H1 (cell line): ENCODE results near the gene NRXN3. TPM values are rescaled to one million over a fixed set of nuclear protein-coding genes. Genes with fewer than 3 reads are reported as not detected.

Experiments
- CTCF ChIA-PET: fragments of 300-600 bp; sonication (Branson Sonifier 250); formaldehyde crosslinking; loops from one replicate; lab custom pipeline; 2021; ENCODE audit not compliant: partially characterized antibody; lab: Charles Lee
- POLR2A ChIA-PET: fragments of 300-600 bp; sonication (Branson Sonifier 250); formaldehyde crosslinking; loops from one replicate; lab custom pipeline; 2021; ENCODE audit warnings: inconsistent platforms; ENCODE audit not compliant: partially characterized antibody; lab: Charles Lee
- DNase-seq, 2 experiments: peaks; one replicate each; pipeline versions ENCODE4 v3.0.0 to v3.0.0-alpha.2; 2010 to 2022; ENCODE audit warnings: low spot score in 2 of 2, low read depth in 1 of 2, mixed read lengths in 1 of 2
- FAIRE-seq: peaks from 2 replicates; lab custom pipeline; 2011; peaks lifted over from hg19 to GRCh38; lab: Jason Lieb, UNC
- H2AFZ ChIP-seq: 2 replicates; pipeline ENCODE4 v1.8.1; 2012; ENCODE audit warnings: low read length, inconsistent platforms
- H2AK5ac ChIP-seq: 2 replicates; pipeline ENCODE4 v1.6.1; 2013; ENCODE audit warnings: low read depth, low read length
- H2BK120ac ChIP-seq: replicated peaks from 2 replicates; pipeline ENCODE3; 2013; ENCODE audit warnings: low read depth, low read length, inconsistent platforms
- H2BK12ac ChIP-seq: 2 replicates; pipeline ENCODE4 v1.6.1; 2013; ENCODE audit warnings: low read depth, low read length
- H2BK15ac ChIP-seq: 2 replicates; pipeline ENCODE4 v1.6.1; 2013; ENCODE audit warnings: low read length
- H2BK20ac ChIP-seq: 2 replicates; pipeline ENCODE4 v1.6.1; 2013; ENCODE audit warnings: low read length
- H2BK5ac ChIP-seq: 2 replicates; pipeline ENCODE4 v1.6.1; 2013; ENCODE audit warnings: low read depth, low read length
- H3K14ac ChIP-seq: 2 replicates; pipeline ENCODE4 v1.6.1; 2013; ENCODE audit warnings: inconsistent platforms; ENCODE audit not compliant: insufficient read length
- H3K18ac ChIP-seq: 2 replicates; pipeline ENCODE4 v1.6.1; 2013; ENCODE audit warnings: low read length; ENCODE audit errors: extremely low read depth
- H3K23ac ChIP-seq: 2 replicates; pipeline ENCODE4 v1.6.1; 2013; ENCODE audit warnings: inconsistent platforms; ENCODE audit not compliant: insufficient read length
- H3K23me2 ChIP-seq: 2 replicates; pipeline ENCODE4 v1.6.1; 2013; ENCODE audit warnings: low read depth, low read length
- H3K27ac ChIP-seq: 2 replicates; pipeline ENCODE4 v1.6.1; 2011; ENCODE audit warnings: low read depth, low read length, inconsistent platforms
- H3K27me3 ChIP-seq, 4 experiments: replicated peaks in 1 of 4; 1 replicate in 1 of 4; 2 replicates in 3 of 4; pipeline versions ENCODE4 v1.6.1 to v1.8.1; 2011 to 2013; ENCODE audit warnings: low read length in 3 of 4, mild to moderate bottlenecking in 3 of 4, inconsistent platforms in 2 of 4, mixed read lengths in 2 of 4, moderate library complexity in 1 of 4; ENCODE audit not compliant: control insufficient read depth in 3 of 4, insufficient read depth in 3 of 4; ENCODE audit errors: extremely low read depth in 1 of 4
- H3K36me3 ChIP-seq, 4 experiments: 2 replicates each; pipeline versions ENCODE4 v1.6.1 to v1.8.1; 2011 to 2013; ENCODE audit warnings: mild to moderate bottlenecking in 4 of 4, low read length in 3 of 4, moderate library complexity in 2 of 4, control low read depth in 1 of 4, inconsistent platforms in 1 of 4; ENCODE audit not compliant: insufficient read depth in 4 of 4, control insufficient read depth in 2 of 4
- H3K4ac ChIP-seq: replicated peaks from 2 replicates; pipeline ENCODE3; 2013; ENCODE audit warnings: low read length, low read depth, mixed read lengths, inconsistent platforms; ENCODE audit not compliant: insufficient read length
- H3K4me1 ChIP-seq, 4 experiments: replicated peaks in 1 of 4; 1 replicate in 1 of 4; 2 replicates in 3 of 4; pipeline versions ENCODE4 v1.6.1 to v1.8.1; 2011 to 2013; ENCODE audit warnings: low read length in 3 of 4, inconsistent platforms in 2 of 4, mixed read lengths in 1 of 4; ENCODE audit not compliant: insufficient read depth in 4 of 4, control insufficient read depth in 3 of 4
- H3K4me2 ChIP-seq, 2 experiments: 2 replicates each; pipeline versions ENCODE4 v1.6.1 to v1.8.1; 2011 to 2013; ENCODE audit warnings: low read depth in 2 of 2, low read length in 2 of 2, control low read depth in 1 of 2, inconsistent platforms in 1 of 2, mild to moderate bottlenecking in 1 of 2; ENCODE audit not compliant: insufficient read depth in 1 of 2
- H3K4me3 ChIP-seq, 4 experiments: fragments of 200-600, 300-600 bp in 1 of 4; sonication (generic), shearing (Covaris generic), sonication (Bioruptor Twin) in 1 of 4; 2 replicates each; pipeline versions ENCODE4 v1.5.1 to v1.8.1; 2011 to 2016; ENCODE audit warnings: low read length in 4 of 4, low read depth in 3 of 4, control low read depth in 2 of 4, inconsistent platforms in 2 of 4, mild to moderate bottlenecking in 2 of 4, mixed read lengths in 1 of 4, moderate library complexity in 1 of 4; ENCODE audit not compliant: insufficient read depth in 2 of 4; ENCODE audit errors: extremely low read depth in 1 of 4
- H3K56ac ChIP-seq: replicated peaks from 2 replicates; pipeline ENCODE3; 2013; ENCODE audit warnings: low read depth, mild to moderate bottlenecking, mixed read lengths, low read length, inconsistent platforms; ENCODE audit not compliant: insufficient read length
- H3K79me1 ChIP-seq: 2 replicates; pipeline ENCODE4 v1.6.1; 2013; ENCODE audit warnings: low read depth, low read length, control low read depth
- H3K79me2 ChIP-seq, 2 experiments: 2 replicates each; pipeline versions ENCODE4 v1.6.1 to v1.8.1; 2012 to 2013; ENCODE audit warnings: low read length in 2 of 2, mild to moderate bottlenecking in 2 of 2, inconsistent platforms in 1 of 2; ENCODE audit not compliant: insufficient read depth in 2 of 2, control insufficient read depth in 1 of 2
- H3K9ac ChIP-seq, 4 experiments: replicated peaks in 1 of 4; 1 replicate in 1 of 4; 2 replicates in 3 of 4; pipeline versions ENCODE4 v1.6.1 to v1.8.1; 2011 to 2013; ENCODE audit warnings: low read depth in 3 of 4, low read length in 3 of 4, control low read depth in 2 of 4, mild to moderate bottlenecking in 2 of 4, moderate library complexity in 2 of 4, inconsistent platforms in 1 of 4; ENCODE audit errors: extremely low read depth in 1 of 4
- H3K9me3 ChIP-seq, 2 experiments: 2 replicates each; pipeline versions ENCODE4 v1.6.1 to v1.8.1; 2012 to 2013; ENCODE audit warnings: mild to moderate bottlenecking in 2 of 2, moderate library complexity in 2 of 2, control low read depth in 1 of 2, inconsistent platforms in 1 of 2, low read depth in 1 of 2, low read length in 1 of 2, mixed read lengths in 1 of 2; ENCODE audit not compliant: insufficient read depth in 2 of 2
- H4K20me1 ChIP-seq, 2 experiments: replicated peaks in 1 of 2; 2 replicates each; pipeline versions ENCODE3 to v1.8.1; 2011 to 2013; ENCODE audit warnings: inconsistent platforms in 2 of 2, low read length in 2 of 2, mild to moderate bottlenecking in 1 of 2; ENCODE audit not compliant: insufficient read depth in 2 of 2, control insufficient read depth in 1 of 2
- H4K5ac ChIP-seq: 2 replicates; pipeline ENCODE4 v1.6.1; 2013; ENCODE audit warnings: low read length, low read depth, mixed read lengths, inconsistent platforms; ENCODE audit not compliant: insufficient read length
- H4K8ac ChIP-seq: 2 replicates; pipeline ENCODE4 v1.8.0; 2013; ENCODE audit warnings: mild to moderate bottlenecking, moderate library complexity, low read length, inconsistent platforms; ENCODE audit not compliant: insufficient read depth; ENCODE audit errors: extremely low read depth
- H4K91ac ChIP-seq: replicated peaks from 2 replicates; pipeline ENCODE3; 2013; ENCODE audit warnings: low read length, mixed read lengths, inconsistent platforms; ENCODE audit not compliant: insufficient read length
- ATF2 ChIP-seq: IDR thresholded peaks from 2 replicates; pipeline ENCODE4 v1.6.1; 2012; ENCODE audit warnings: low read length, inconsistent platforms
- ATF3 ChIP-seq: IDR thresholded peaks from 2 replicates; pipeline ENCODE4 v1.6.1; 2011; ENCODE audit warnings: low read depth, mild to moderate bottlenecking, low read length; ENCODE audit not compliant: insufficient read depth
- CBX8 ChIP-seq: fragments of 300-800, 300-1000 bp; sonication (generic); IDR thresholded peaks from 2 replicates; pipeline ENCODE4 v1.7.1; 2016; ENCODE audit warnings: low read depth, low read length, borderline replicate concordance
- CHD1 ChIP-seq: IDR thresholded peaks from 2 replicates; pipeline ENCODE4 v1.6.1; 2012; ENCODE audit warnings: low read depth, low read length, improper control_type of control experiment
- RNF2 ChIP-seq: fragments of 200-900, 300-1000 bp; sonication (generic); IDR thresholded peaks from 2 replicates; pipeline ENCODE4 v1.7.1; 2016; ENCODE audit warnings: borderline replicate concordance, low read depth, mild to moderate bottlenecking, antibody characterized with exemption, low read length; ENCODE audit not compliant: poor library complexity, severe bottlenecking; ENCODE audit errors: missing control alignments
- RXRA ChIP-seq: IDR thresholded peaks from 2 replicates; pipeline ENCODE4 v1.6.1; 2011; ENCODE audit warnings: low read depth, mild to moderate bottlenecking, low read length, moderate library complexity; ENCODE audit not compliant: insufficient read depth
- TEAD4 ChIP-seq: IDR thresholded peaks from 2 replicates; pipeline ENCODE4 v1.6.1; 2012; ENCODE audit warnings: low read depth, low read length, inconsistent platforms, mixed read lengths
- WGBS, 2 experiments: shearing (Covaris generic) in 1 of 2; methylation state at CpG; one replicate each; pipeline versions ENCODE4 v1.1.6 to v1.1.7; 2013 to 2015; ENCODE audit warnings: low lambda C conversion rate in 2 of 2, mixed read lengths in 2 of 2, inconsistent platforms in 1 of 2, low coverage in 1 of 2, missing lambda C conversion rate in 1 of 2; ENCODE audit not compliant: insufficient replicate concordance in 2 of 2, insufficient coverage in 1 of 2, insufficient read length in 1 of 2; ENCODE audit errors: extremely low coverage in 1 of 2, missing lambda C conversion rate in 1 of 2; 5-methylcytosine and 5-hydroxymethylcytosine counted together
- polyA plus RNA-seq, 7 experiments: library from polyadenylated mRNA; depleted of rRNA in 3 of 7; stranded (reverse) in 5 of 7; unstranded in 2 of 7; fragments of >200 nt in 5 of 7; fragments of 200-250 nt in 2 of 7; gene quantifications; 1 replicate in 5 of 7; 2 replicates in 1 of 7; 4 replicates in 1 of 7; pipeline versions ENCODE4 v1.2.1 to v1.2.3, GENCODE V29; 2011 to 2013; ENCODE audit warnings: missing spikeins in 2 of 7, mixed read lengths in 2 of 7
- total RNA-seq: library from RNA; stranded (reverse); fragmentation: NEBNext Ultra II Directional; extraction: Animal tissue kit (Norgen Biotek cat#: 25700); gene quantifications from 2 replicates; pipeline ENCODE4 v1.2.1, GENCODE V29; 2021

NRXN3 gene
- total and polyA plus RNA-seq, 2 of the 8 experiments (the other 6 are each of a cell fraction or from before 2014, with no cell fraction given): 2.6 to 4.1 TPM

GRCh38 chr14:79080040-79080439 lies 909.9 kb downstream of the NRXN3 start:
- CTCF ChIA-PET: interaction anchor here (0.9 kb wide), 1 partner anchor 11 kb away, joined by 3 read pairs; no protein-coding TSS in a partner anchor

More at GRCh38 chr14:79080040-79080439, 909.9 kb downstream of the NRXN3 start:
- no peak for DNase-seq
- H3K23me2 ChIP-seq: no peaks in the 10 kb centered on the region
- H3K36me3 ChIP-seq: no peaks in the 10 kb centered on the region
- H3K79me2 ChIP-seq: no peaks in the 10 kb centered on the region
- WGBS, 2 experiments: 82% methylated on average over 1 of the region's 1 CpG; no CpG with 5 or more reads in 1 of the 2 experiments
- no peak overlapping the region for H2BK15ac ChIP-seq
- no peak overlapping the region for H3K18ac ChIP-seq
- H3K4me2 ChIP-seq: no peak overlapping the region
- H3K27me3 ChIP-seq: no peaks in the 10 kb centered on the region
- no peak for FAIRE-seq
- no peak overlapping the region for H3K14ac ChIP-seq
- POLR2A ChIA-PET: no interaction called here
- no peak overlapping the region for H3K56ac ChIP-seq
- H3K9me3 ChIP-seq: no peaks in the 10 kb centered on the region
- H3K79me1 ChIP-seq: no peaks in the 10 kb centered on the region
- H3K4ac ChIP-seq: no peak overlapping the region
- H3K9ac ChIP-seq: no peak overlapping the region
- no peak overlapping the region for H2BK20ac ChIP-seq
- H3K4me1 ChIP-seq: no peaks in the 10 kb centered on the region
- H2BK120ac ChIP-seq: no peak overlapping the region
- H3K4me3 ChIP-seq: no peak overlapping the region
- no peak overlapping the region for H3K23ac ChIP-seq
- H4K91ac ChIP-seq: no peak overlapping the region
- no peaks in the 10 kb centered on the region for H4K20me1 ChIP-seq
- H2BK12ac ChIP-seq: no peak overlapping the region
- no peak overlapping the region for H4K8ac ChIP-seq
- no peak overlapping the region for H2AFZ ChIP-seq
- H2AK5ac ChIP-seq: no peak overlapping the region
- H2BK5ac ChIP-seq: no peak overlapping the region
- no peak overlapping the region for H3K27ac ChIP-seq
- TF ChIP-seq TEAD4 (no peak), RNF2 (no peak), CBX8 (no peak), CHD1 (no peak), RXRA (no peak), ATF3 (no peak), ATF2 (no peak)
- no peak overlapping the region for H4K5ac ChIP-seq
